ENCODE data around the gene ARMC12. TPM values are rescaled to one million over a fixed set of nuclear protein-coding genes. Genes with fewer than 3 reads are reported as not detected.

ARMC12 gene
- total and polyA plus RNA-seq, 2 of the 13 experiments (the other 11 are each of a cell fraction or from before 2014, with no cell fraction given), result 1.3 TPM; not detected in 1

- no peak for TF ChIP-seq MED8 (CRISPR knock-in tag; IDR thresholded peaks at IDR 0.05; ENCODE audit: insufficient replicate concordance)
- TF ChIP-seq ZNF710 (CRISPR knock-in tag; IDR thresholded peaks at IDR 0.05; ENCODE audit: borderline replicate concordance), result peak; percentile 26; the same call in 1 of the 2 replicates
- TF ChIP-seq BHLHE40 (IDR thresholded peaks at IDR 0.05; ENCODE audit: low read length), result no peak
- TF ChIP-seq HMGXB4 (CRISPR knock-in tag; IDR thresholded peaks at IDR 0.05; ENCODE audit: borderline replicate concordance in 1 of 2, low read depth in 1 of 2), result peak in 1 of 2 experiments; percentile 74; a peak in 2 of 4 replicates
- TF ChIP-seq MTF2 (CRISPR knock-in tag; IDR thresholded peaks at IDR 0.05; ENCODE audit: borderline replicate concordance), result peak; percentile 80; the same call in 1 of the 2 replicates
- TF ChIP-seq MAFF (IDR thresholded peaks at IDR 0.05; ENCODE audit: low read depth, low read length), result no peak
- no peak for TF ChIP-seq MAF1 (CRISPR knock-in tag; IDR thresholded peaks at IDR 0.05; ENCODE audit: borderline replicate concordance)
- peak; percentile 99 for TF ChIP-seq ZNF777 (CRISPR knock-in tag; IDR thresholded peaks at IDR 0.05)
- TF ChIP-seq ETS1 (CRISPR knock-in tag; IDR thresholded peaks at IDR 0.05), result no peak
- no peak for TF ChIP-seq PBX2 (CRISPR knock-in tag; IDR thresholded peaks at IDR 0.05)
- TF ChIP-seq NFKBIZ (CRISPR knock-in tag; IDR thresholded peaks at IDR 0.05), result 0 out of 2 replicates have a peak, but pooled peaks have one; percentile 41
- no peak for TF ChIP-seq ZNF496 (CRISPR knock-in tag; IDR thresholded peaks at IDR 0.05; ENCODE audit: insufficient replicate concordance)
- TF ChIP-seq MXI1 (IDR thresholded peaks at IDR 0.05; ENCODE audit: borderline replicate concordance, low read depth, low read length), result no peak
- no peak for TF ChIP-seq NPAS2 (CRISPR knock-in tag; IDR thresholded peaks at IDR 0.05; ENCODE audit: borderline replicate concordance)
- no peak for TF ChIP-seq ZNF704 (CRISPR knock-in tag; IDR thresholded peaks at IDR 0.05; ENCODE audit: borderline replicate concordance)
Measured at GRCh38 chr6:35687658-35688604, 48.9 kb upstream of the ARMC12 start (continued).

Measured in HepG2 (cell line).